ENCODE results near the gene PPP1CC. TPM values are rescaled to one million over a fixed set of nuclear protein-coding genes. Genes with fewer than 3 reads are reported as not detected.

Gene PPP1CC
- polyA plus RNA-seq, 1 donor from 2014 or later = 188 TPM

DNA sequence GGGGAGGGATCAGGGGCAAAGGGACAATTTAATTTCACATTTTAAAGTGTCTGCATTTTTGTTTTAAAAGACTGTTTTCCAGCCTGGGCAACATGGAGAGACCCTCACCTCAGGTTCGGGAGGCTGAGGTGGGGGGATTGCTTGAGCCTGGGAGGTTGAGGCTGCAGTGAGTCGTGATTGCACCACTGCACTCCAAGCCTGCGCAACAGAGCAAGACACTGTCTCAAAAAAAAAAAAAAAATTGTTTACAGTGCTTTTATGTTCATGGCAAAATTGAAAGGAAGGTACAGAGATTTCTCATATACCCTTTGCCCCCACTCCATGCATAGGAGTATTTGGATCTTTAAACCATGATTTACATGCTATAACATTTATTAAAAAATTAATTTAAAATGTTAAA lies 37.4 kb downstream of the PPP1CC start:
- TF ChIP-seq EP300 (conservative IDR thresholded peaks at IDR 0.05; ENCODE audit: poor library complexity, severe bottlenecking) = no peak
- no peak for TF ChIP-seq REST (IDR thresholded peaks at IDR 0.05; ENCODE audit: borderline replicate concordance)
- no peak for TF ChIP-seq RAD21 (conservative IDR thresholded peaks at IDR 0.05)
- TF ChIP-seq MXI1 (conservative IDR thresholded peaks at IDR 0.05; ENCODE audit: poor library complexity, severe bottlenecking) = no peak
- no peak for TF ChIP-seq TAF1 (IDR thresholded peaks at IDR 0.05; ENCODE audit: low read depth)
- no peak for TF ChIP-seq POLR2AphosphoS5 (IDR thresholded peaks at IDR 0.05)
- TF ChIP-seq EZH2 (IDR thresholded peaks at IDR 0.05; ENCODE audit: borderline replicate concordance, insufficient read depth, low read length, poor library complexity, severe bottlenecking) = no peak
- no peak for TF ChIP-seq SMC3 (conservative IDR thresholded peaks at IDR 0.05; ENCODE audit: poor library complexity)
- TF ChIP-seq, protein P1, sequence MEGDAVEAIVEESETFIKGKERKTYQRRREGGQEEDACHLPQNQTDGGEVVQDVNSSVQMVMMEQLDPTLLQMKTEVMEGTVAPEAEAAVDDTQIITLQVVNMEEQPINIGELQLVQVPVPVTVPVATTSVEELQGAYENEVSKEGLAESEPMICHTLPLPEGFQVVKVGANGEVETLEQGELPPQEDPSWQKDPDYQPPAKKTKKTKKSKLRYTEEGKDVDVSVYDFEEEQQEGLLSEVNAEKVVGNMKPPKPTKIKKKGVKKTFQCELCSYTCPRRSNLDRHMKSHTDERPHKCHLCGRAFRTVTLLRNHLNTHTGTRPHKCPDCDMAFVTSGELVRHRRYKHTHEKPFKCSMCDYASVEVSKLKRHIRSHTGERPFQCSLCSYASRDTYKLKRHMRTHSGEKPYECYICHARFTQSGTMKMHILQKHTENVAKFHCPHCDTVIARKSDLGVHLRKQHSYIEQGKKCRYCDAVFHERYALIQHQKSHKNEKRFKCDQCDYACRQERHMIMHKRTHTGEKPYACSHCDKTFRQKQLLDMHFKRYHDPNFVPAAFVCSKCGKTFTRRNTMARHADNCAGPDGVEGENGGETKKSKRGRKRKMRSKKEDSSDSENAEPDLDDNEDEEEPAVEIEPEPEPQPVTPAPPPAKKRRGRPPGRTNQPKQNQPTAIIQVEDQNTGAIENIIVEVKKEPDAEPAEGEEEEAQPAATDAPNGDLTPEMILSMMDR (IDR thresholded peaks at IDR 0.05; ENCODE audit: poor library complexity, severe bottlenecking) = no peak
- H3K4me3 ChIP-seq (ENCODE audit: low read length) = no peak overlapping the region
- H3K27ac ChIP-seq (ENCODE audit: low read length) = no peak overlapping the region
- no peak overlapping the region for H3K9ac ChIP-seq (ENCODE audit: low read length)
- H3K79me2 ChIP-seq (replicated peaks; ENCODE audit: insufficient read depth, low read length) = no peaks in the 10 kb centered on the region
- H2AFZ ChIP-seq (ENCODE audit: low read depth, low read length) = no peak overlapping the region
- H3K4me2 ChIP-seq (ENCODE audit: low read length) = no peak overlapping the region
- no peaks in the 10 kb centered on the region for H3K36me3 ChIP-seq (ENCODE audit: insufficient read depth, low read length)
- H3K9me3 ChIP-seq (ENCODE audit: low read length) = no peaks in the 10 kb centered on the region
- H3K9me2 ChIP-seq (ENCODE audit: insufficient read depth, low read length) = no peaks in the 10 kb centered on the region
- H4K20me1 ChIP-seq (ENCODE audit: insufficient read depth) = no peaks in the 10 kb centered on the region
- no peaks in the 10 kb centered on the region for H3K27me3 ChIP-seq (ENCODE audit: insufficient read depth, low read depth, low read length)
- no peaks in the 10 kb centered on the region for H3F3A ChIP-seq (ENCODE audit: insufficient read depth, low read length, poor library complexity, severe bottlenecking)

DNA sequence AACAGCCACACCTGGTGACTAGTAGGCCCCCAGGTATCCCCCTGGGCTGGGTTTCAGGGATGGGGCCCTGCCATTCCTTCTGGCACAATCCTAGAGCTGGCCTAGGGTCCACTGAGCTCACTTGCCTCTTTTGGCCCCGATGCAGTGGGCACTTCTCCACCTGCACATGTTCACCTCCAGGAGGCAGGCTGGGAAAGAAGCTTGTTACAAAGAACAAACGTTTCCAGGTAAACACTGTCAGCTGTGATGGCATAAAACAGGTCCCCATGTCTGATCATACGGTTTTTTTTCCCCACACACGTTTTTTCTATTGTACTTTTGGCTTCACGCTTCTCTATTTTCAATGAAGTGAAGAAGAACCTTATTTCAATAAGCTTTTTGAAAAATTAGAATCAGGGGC lies 37.9 kb downstream of the PPP1CC start:
- Histone ChIP-seq H3F3A (ENCODE audit: insufficient read depth, low read length, poor library complexity, severe bottlenecking) (no peaks in the 10 kb centered on the region), H3K27ac (ENCODE audit: low read length) (no peak overlapping the region), H3K4me3 (ENCODE audit: low read length) (no peak overlapping the region), H3K27me3 (ENCODE audit: insufficient read depth, low read depth, low read length) (no peaks in the 10 kb centered on the region), H3K4me2 (ENCODE audit: low read length) (no peak overlapping the region), H3K9ac (ENCODE audit: low read length) (no peak overlapping the region), H3K36me3 (ENCODE audit: insufficient read depth, low read length) (no peaks in the 10 kb centered on the region), H4K20me1 (ENCODE audit: insufficient read depth) (no peaks in the 10 kb centered on the region), H2AFZ (ENCODE audit: low read depth, low read length) (no peak overlapping the region), H3K79me2 (replicated peaks; ENCODE audit: insufficient read depth, low read length) (no peaks in the 10 kb centered on the region), H3K9me2 (ENCODE audit: insufficient read depth, low read length) (no peaks in the 10 kb centered on the region), H3K9me3 (ENCODE audit: low read length) (no peaks in the 10 kb centered on the region)
- no peak for TF ChIP-seq MXI1 (conservative IDR thresholded peaks at IDR 0.05; ENCODE audit: poor library complexity, severe bottlenecking)
- no peak for TF ChIP-seq EZH2 (IDR thresholded peaks at IDR 0.05; ENCODE audit: borderline replicate concordance, insufficient read depth, low read length, poor library complexity, severe bottlenecking)
- no peak for TF ChIP-seq RAD21 (conservative IDR thresholded peaks at IDR 0.05)
- TF ChIP-seq REST (IDR thresholded peaks at IDR 0.05; ENCODE audit: borderline replicate concordance) = no peak
- TF ChIP-seq, protein P1 (IDR thresholded peaks at IDR 0.05; ENCODE audit: poor library complexity, severe bottlenecking) = no peak
- TF ChIP-seq TAF1 (IDR thresholded peaks at IDR 0.05; ENCODE audit: low read depth) = no peak
- no peak for TF ChIP-seq EP300 (conservative IDR thresholded peaks at IDR 0.05; ENCODE audit: poor library complexity, severe bottlenecking)
- TF ChIP-seq SMC3 (conservative IDR thresholded peaks at IDR 0.05; ENCODE audit: poor library complexity) = no peak
- TF ChIP-seq POLR2AphosphoS5 (IDR thresholded peaks at IDR 0.05) = no peak

All from neural cell (in vitro differentiated cells).